GM21447 (cell line): ENCODE results near the gene CCDC187.

ENCODE experiments used
- ATAC-seq: cut with Tn5 transposase; IDR thresholded peaks from one replicate; pipeline ENCODE4 v1.9.1; 2021; ENCODE audit not compliant: unreplicated experiment

CCDC187 gene

GRCh38 chr9:136313111-136314055 lies 9.5 kb upstream of the CCDC187 start:
- no peak for ATAC-seq

- ATAC-seq, result no peak
These were observed 8.5 kb upstream of the CCDC187 start for GRCh38 chr9:136312436-136312835.

- no peak for ATAC-seq
These were observed 8.1 kb upstream of the CCDC187 start for GRCh38 chr9:136312009-136312375.

GRCh38 chr9:136311051-136312008 lies 7.4 kb upstream of the CCDC187 start:
- no peak for ATAC-seq

- ATAC-seq, result no peak
These were observed 6.6 kb upstream of the CCDC187 start for GRCh38 chr9:136310273-136311030.

- no peak for ATAC-seq
These were observed 5.9 kb upstream of the CCDC187 start for GRCh38 chr9:136309806-136310220.

GRCh38 chr9:136309101-136309801 lies 5.4 kb upstream of the CCDC187 start:
- no peak for ATAC-seq

- ATAC-seq, result no peak
These were observed 4.8 kb upstream of the CCDC187 start for GRCh38 chr9:136308702-136309053.

GRCh38 chr9:136308006-136308701 lies 4.3 kb upstream of the CCDC187 start:
- ATAC-seq, result no peak

GRCh38 chr9:136307215-136307750 lies 3.4 kb upstream of the CCDC187 start:
- no peak for ATAC-seq

GRCh38 chr9:136306211-136307208 lies 2.6 kb upstream of the CCDC187 start:
- no peak for ATAC-seq

GRCh38 chr9:136305804-136306203 lies 1.9 kb upstream of the CCDC187 start:
- no peak for ATAC-seq

- no peak for ATAC-seq
These were observed 1.1 kb upstream of the CCDC187 start for GRCh38 chr9:136304981-136305380.

GRCh38 chr9:136304456-136304855 lies 562 bp upstream of the CCDC187 start:
- ATAC-seq, result no peak

- no peak for ATAC-seq
These were observed 649 bp downstream of the CCDC187 start for GRCh38 chr9:136303066-136303824.

- ATAC-seq, result no peak
These were observed 1.4 kb downstream of the CCDC187 start for GRCh38 chr9:136302527-136302926.

- ATAC-seq, result no peak
These were observed 3.0 kb downstream of the CCDC187 start for GRCh38 chr9:136300866-136301265.
